Left forelimb (tissue), 1 donor: Measurements from ENCODE around the gene RBM33.

Experiments
- DNase-seq: peaks from one replicate; pipeline ENCODE4 v3.0.0-alpha.2; 2018; ENCODE audit warnings: low spot score

The RBM33 gene

DNA sequence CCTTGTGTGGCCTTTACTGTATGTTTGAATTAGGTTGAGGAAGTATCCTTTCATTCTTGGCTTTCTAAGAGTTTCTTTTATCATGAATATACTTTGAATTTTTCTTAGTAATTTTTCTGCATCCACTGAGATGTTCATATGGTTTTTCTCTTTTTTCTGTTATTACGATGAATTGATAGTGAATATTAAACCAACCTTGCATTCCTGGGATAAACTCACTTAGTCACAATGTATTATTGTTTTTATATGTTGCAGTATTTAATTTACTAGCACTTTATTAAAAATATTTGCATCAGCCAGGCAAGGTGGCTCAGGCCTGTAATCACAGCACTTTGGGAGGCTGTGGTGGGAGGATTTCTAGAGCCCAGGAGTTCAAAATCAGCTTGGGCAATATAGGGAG is 15.3 kb upstream of the RBM33 start:
- DNase-seq = no peak

DNA sequence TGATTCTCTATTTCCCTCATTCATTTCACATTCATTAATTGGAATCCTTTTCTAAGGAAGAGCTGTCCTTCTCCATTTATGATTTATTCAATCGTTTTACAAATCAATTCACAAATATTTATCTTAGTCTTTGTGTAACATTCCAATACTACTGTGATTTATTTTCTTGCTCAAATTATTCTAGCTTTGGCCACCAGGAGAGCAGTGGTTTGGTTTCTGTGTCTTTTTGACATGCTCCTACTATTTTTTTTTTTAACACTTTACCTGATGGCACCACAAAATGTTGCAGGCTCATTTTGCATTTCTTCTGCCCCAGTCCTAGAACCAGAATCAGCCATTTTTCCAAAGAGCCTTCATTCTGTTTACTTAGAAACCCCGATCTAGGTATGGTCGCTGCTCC is 13.3 kb upstream of the RBM33 start:
- DNase-seq = no peak

DNA sequence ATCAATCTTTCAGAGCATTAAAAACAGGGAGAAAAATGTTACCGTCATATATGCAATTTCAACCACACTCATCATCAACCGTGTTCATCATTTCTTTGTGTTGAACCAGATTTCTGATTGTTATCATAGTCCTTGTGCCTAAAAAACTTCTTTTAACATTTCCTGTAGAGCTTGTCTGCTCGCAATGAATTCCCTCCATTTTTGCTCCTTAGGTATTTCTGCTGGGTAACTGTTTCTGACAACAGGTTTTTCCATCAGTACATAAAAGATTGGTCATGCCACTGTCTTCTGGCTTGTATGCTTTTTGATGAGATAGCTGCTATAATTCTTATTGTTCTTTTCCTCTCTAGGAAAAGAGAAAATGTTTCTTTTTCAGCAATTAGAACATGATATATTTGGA is 8.6 kb upstream of the RBM33 start:
- DNase-seq = no peak

DNA sequence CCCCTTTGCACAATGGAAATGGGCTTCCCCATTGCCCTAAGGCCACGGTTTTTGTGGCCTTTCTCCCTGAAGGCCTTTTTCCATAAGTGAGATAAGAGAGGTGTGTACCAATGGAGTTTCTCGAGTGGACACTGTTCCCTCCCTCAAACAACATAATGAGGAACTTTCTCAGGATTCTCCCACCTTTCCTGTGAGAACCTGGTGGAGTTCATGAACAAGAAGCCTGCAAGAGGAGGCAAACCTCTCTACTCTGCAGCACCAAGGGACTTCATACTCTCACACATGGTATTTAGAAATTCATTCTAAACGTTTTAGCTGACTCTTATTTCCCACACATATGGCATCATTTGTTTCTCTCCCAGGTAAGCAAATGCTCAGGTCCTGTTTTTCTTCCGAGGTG is 7.3 kb upstream of the RBM33 start:
- DNase-seq = no peak

DNA sequence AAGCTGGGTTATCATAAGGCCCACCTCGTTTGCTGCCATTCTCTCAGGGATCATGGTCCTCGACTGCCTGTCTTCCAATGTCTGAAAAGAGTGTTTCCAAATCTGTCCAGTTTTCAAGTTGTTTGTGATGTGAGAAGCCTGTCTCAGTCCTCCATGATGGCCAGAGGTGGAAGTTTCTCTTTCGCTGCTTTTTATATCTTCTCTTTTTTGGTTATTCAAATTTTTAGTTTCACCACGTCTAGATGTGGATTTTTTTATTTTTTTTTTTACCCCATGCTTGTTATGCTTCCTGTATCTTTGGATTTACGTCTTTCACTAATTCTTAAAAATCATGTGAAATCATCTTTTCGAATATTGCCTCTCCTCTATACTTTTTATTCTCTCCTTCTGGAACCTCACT is 6.1 kb upstream of the RBM33 start:
- no peak for DNase-seq

GRCh38 chr7:155639958-155640520 is 4.4 kb upstream of the RBM33 start:
- no peak for DNase-seq

DNA sequence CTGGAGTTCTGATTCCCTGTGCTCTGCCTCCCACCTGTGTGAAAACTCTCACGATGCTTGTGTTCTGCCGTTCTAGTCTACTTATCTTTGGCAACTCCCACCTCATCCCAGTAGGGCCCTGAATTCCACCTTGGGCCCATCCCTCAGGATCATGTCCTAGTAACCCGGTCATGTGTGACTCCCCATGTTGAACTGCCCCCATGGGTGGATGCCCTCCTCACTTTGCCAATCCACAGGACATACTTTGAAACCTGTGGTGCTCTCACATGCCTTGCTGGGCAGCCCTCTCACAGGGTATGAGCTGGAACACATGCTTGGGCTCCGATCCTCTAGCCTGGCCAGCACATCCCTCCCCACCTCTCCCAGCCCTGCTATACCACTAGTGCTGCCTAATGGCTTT is 3.8 kb upstream of the RBM33 start:
- DNase-seq = no peak

DNA sequence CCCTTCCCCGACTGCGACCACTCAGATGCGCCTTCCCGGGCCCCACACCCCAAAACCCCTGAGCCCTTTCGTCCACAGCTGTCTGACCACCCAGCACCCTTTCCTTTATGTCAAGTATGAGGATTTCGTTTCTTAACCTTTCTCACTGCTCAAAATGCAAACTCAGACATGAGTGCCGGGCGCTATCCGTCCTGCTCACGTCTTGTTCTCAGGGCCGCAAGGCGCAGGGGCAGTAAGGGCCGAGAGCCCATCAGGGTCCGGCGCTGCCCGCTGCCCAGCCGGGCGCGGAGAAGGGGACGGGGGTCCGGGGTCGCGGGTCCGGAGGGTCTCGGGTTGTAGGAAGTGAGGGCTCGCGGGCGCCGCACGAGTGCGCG is 670 bp upstream of the RBM33 start:
- DNase-seq = no peak

- no peak for DNase-seq
Observed at GRCh38 chr7:155644971-155645509, 579 bp downstream of the RBM33 start.

DNA sequence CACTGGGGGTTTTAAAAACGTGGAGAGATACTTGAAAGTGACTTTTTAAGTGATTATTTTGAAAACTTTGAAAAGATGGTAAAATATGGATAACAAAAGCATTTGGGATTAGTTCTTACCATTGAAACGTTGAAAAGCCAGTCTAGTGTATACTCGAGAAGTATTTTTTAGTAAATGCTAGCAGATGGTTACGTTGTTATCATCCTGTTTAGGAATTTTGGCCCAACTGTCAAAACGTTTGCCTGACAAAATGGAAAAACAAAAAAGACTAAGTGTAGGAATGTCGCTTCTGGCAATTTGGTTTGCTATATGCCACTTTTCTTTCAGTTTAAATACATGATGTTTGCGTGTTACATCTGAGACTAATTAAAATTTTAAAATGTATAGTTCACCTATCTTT is 1.2 kb downstream of the RBM33 start:
- no peak for DNase-seq

DNA sequence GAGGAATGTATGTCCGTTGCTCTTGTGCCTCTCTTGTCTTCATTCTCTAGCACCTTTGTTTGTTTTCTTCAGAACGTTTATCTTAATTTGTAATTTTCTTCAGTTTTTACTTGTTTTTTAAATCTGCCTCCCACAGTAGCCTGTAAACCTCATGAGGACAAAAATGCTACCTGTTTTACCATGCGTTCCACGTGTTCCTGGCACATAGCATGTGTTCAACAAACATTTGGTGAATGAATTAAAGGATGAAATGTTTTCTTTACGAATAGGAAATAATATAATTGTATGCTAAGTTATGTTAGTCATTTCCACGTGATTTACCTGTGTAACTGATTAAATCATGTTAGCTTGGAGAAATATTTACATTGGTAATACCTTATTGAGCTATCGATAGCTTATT is 2.2 kb downstream of the RBM33 start:
- DNase-seq = no peak

GRCh38 chr7:155647302-155647701 is 2.8 kb downstream of the RBM33 start:
- DNase-seq = no peak

DNA sequence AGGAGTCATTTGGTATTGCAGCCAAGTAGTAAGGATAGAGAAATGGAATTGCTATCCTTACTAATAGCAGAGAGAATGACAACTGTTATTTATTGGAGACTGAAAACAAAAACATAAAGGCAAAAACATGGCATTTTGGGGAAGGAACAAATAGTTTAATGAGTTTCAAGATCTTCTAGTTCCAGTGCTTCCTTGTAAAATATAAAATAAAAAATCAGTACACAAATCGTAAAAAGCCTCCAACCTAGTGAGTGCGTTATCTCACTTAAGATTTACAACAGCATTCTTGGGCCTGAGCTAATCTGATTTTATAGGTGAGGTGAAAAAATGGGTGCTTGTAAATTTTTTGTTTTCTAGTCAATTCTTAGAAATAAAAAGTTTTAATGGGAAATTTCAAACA is 3.3 kb downstream of the RBM33 start:
- DNase-seq = no peak

GRCh38 chr7:155648752-155649339 is 4.4 kb downstream of the RBM33 start:
- DNase-seq = no peak

- no peak for DNase-seq
Observed at GRCh38 chr7:155649588-155649987, 5.1 kb downstream of the RBM33 start.

GRCh38 chr7:155652156-155653114 is 8.0 kb downstream of the RBM33 start:
- DNase-seq = no peak

GRCh38 chr7:155653803-155654202 is 9.3 kb downstream of the RBM33 start:
- no peak for DNase-seq

- no peak for DNase-seq
Observed at GRCh38 chr7:155656891-155657290, 12.4 kb downstream of the RBM33 start.

GRCh38 chr7:155660059-155660757 is 15.7 kb downstream of the RBM33 start:
- DNase-seq = no peak

DNA sequence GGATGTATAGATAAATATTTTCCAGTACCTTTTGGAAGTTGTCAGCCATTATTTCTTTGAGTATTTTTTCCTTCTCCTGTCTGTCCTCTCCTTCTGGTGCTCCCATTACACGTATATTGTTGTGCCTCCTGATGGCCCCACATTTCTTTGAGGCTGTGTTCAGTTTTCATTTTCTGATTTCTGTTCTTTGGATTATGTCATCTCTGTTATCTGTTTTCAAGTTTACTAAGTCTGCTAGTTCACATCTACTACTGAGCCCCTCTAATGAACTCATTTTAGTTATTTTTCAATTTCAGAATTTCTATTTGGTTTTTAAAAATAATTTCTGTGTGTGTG is 16.3 kb downstream of the RBM33 start:
- DNase-seq = no peak

DNA sequence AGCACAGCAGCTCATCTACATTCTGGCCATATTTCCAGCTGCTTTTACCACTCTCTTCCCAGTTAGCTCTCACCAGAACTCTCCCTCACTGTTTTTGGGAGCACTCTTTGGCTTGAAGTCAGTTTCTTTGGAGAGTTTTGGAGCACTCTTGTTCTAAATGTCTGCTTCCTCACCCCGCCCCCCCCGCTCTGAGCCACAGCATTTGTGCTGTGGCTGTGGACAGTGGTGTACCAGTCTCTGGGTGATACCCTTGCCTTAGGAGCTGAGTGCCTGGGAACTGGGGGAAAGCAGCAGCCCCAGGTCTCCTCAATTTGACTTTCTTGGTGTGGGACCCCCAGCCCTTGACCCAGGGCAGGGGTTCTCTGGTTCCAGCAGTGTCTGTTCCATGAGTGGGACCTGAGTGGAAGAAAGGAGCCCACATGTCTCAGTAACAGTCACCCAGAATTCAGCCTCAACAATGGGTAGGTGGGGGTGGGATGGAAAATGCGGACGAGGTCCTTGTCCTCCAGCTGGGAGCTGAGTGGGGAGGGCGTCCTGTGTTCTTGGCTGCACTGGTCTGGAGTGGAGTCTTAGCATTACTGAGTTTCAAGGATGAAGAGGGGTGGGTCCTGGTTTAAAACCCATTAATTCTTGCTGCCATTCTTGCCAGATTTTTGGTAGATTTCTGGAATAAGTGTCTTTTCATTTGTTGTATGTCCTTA is 18.0 kb downstream of the RBM33 start:
- no peak for DNase-seq

- no peak for DNase-seq
Observed at GRCh38 chr7:155663937-155664336, 19.5 kb downstream of the RBM33 start.
